Measurements from ENCODE around the gene CEP85L.

DNA sequence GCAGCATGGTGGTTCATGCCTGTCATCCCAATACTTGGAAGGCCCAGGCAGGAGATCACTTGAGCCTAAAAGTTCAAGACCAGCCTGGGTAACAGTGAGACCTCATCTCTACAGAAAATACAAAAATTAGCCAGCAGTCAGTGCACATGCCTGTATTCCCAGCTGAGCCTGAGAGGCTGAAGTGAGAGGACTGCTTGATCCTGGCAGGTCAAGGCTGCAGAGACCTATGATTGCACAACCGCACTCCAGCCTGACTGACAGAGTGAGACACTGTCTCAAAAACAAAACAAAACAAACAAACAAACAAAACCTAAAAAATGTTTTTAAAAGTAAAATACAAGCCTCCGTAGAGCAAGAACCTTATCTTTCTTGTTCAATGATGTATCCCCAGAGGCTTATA, 6.0 kb downstream of the CEP85L start:
- TF ChIP-seq, protein P1, sequence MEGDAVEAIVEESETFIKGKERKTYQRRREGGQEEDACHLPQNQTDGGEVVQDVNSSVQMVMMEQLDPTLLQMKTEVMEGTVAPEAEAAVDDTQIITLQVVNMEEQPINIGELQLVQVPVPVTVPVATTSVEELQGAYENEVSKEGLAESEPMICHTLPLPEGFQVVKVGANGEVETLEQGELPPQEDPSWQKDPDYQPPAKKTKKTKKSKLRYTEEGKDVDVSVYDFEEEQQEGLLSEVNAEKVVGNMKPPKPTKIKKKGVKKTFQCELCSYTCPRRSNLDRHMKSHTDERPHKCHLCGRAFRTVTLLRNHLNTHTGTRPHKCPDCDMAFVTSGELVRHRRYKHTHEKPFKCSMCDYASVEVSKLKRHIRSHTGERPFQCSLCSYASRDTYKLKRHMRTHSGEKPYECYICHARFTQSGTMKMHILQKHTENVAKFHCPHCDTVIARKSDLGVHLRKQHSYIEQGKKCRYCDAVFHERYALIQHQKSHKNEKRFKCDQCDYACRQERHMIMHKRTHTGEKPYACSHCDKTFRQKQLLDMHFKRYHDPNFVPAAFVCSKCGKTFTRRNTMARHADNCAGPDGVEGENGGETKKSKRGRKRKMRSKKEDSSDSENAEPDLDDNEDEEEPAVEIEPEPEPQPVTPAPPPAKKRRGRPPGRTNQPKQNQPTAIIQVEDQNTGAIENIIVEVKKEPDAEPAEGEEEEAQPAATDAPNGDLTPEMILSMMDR (IDR thresholded peaks at IDR 0.05; ENCODE audit: low read depth, low read length), result no peak
- no peak for TF ChIP-seq MYC (IDR thresholded peaks at IDR 0.05; ENCODE audit: low read depth, low read length)
- no peak for TF ChIP-seq POLR2A (IDR thresholded peaks at IDR 0.05; ENCODE audit: extremely low read depth, insufficient read length)
